EH (cell line): ENCODE data around the gene OXSR1.
"Not testable (repeated sequence)": the region's sequence is repeated elsewhere in the genome, so short reads cannot be mapped to it uniquely, and the experiment has no call there.

Experiments used
- DNase-seq: peaks from one replicate; pipeline ENCODE4 v3.0.0-alpha.2; 2015; ENCODE audit warnings: low read depth

The OXSR1 gene

GRCh38 chr3:38167591-38167990 is 2.3 kb downstream of the OXSR1 start:
- no peak for DNase-seq

GRCh38 chr3:38168151-38169026 is 3.1 kb downstream of the OXSR1 start:
- DNase-seq: peak; percentile 87

GRCh38 chr3:38169027-38169317 is 3.6 kb downstream of the OXSR1 start:
- peak; percentile 78 for DNase-seq

- no peak for DNase-seq
Observed at GRCh38 chr3:38170722-38171121, 5.4 kb downstream of the OXSR1 start.

GRCh38 chr3:38171622-38172021 is 6.3 kb downstream of the OXSR1 start:
- DNase-seq: no peak

GRCh38 chr3:38173834-38174418 is 8.6 kb downstream of the OXSR1 start:
- DNase-seq: no peak

- no peak for DNase-seq
Observed at GRCh38 chr3:38177181-38177580, 11.8 kb downstream of the OXSR1 start.

- no peak for DNase-seq
Observed at GRCh38 chr3:38186781-38187180, 21.4 kb downstream of the OXSR1 start.

- no peak for DNase-seq
Observed at GRCh38 chr3:38190481-38190881, 25.1 kb downstream of the OXSR1 start.

- not testable (repeated sequence) for DNase-seq
Observed at GRCh38 chr3:38202931-38203330, 37.6 kb downstream of the OXSR1 start.

GRCh38 chr3:38203690-38204089 is 38.4 kb downstream of the OXSR1 start:
- no peak for DNase-seq

- DNase-seq: no peak
Observed at GRCh38 chr3:38204599-38205471, 39.5 kb downstream of the OXSR1 start.

GRCh38 chr3:38205472-38205805 is 40.1 kb downstream of the OXSR1 start:
- no peak for DNase-seq

- DNase-seq: no peak
Observed at GRCh38 chr3:38207254-38208003, 42.1 kb downstream of the OXSR1 start.

- DNase-seq: no peak
Observed at GRCh38 chr3:38210141-38210757, 44.9 kb downstream of the OXSR1 start.

- DNase-seq: peak; percentile 11
Observed at GRCh38 chr3:38212141-38212540, 46.8 kb downstream of the OXSR1 start.

GRCh38 chr3:38214560-38214959 is 49.2 kb downstream of the OXSR1 start:
- no peak for DNase-seq

GRCh38 chr3:38219609-38220197 is 54.4 kb downstream of the OXSR1 start:
- no peak for DNase-seq

GRCh38 chr3:38221005-38221404 is 55.7 kb downstream of the OXSR1 start:
- no peak for DNase-seq

GRCh38 chr3:38222032-38222634 is 56.8 kb downstream of the OXSR1 start:
- DNase-seq: no peak

GRCh38 chr3:38224357-38224756 is 59.0 kb downstream of the OXSR1 start:
- DNase-seq: no peak
